Measurements from ENCODE around the gene PTK7.
"Not testable (repeated sequence)": the region's sequence is repeated elsewhere in the genome, so short reads cannot be mapped to it uniquely, and the experiment has no call there.

The PTK7 gene

GRCh38 chr6:43054206-43054943 lies 21.7 kb upstream of the PTK7 start:
- no peak for DNase-seq

- DNase-seq: no peak
Observed at GRCh38 chr6:43055966-43056365, 20.1 kb upstream of the PTK7 start.

- DNase-seq: no peak
Observed at GRCh38 chr6:43058531-43058930, 17.6 kb upstream of the PTK7 start.

GRCh38 chr6:43059168-43060033 lies 16.7 kb upstream of the PTK7 start, which contains the start of the genes KLC4 and MRPL2:
TSS of gene KLC4 (plus strand) at chr6:43059631. CDS start at chr6:43061336, 1,705 bp downstream.
TSS of gene MRPL2 (minus strand) at chr6:43059434. CDS start at chr6:43059381, 53 bp downstream.
- DNase-seq: peak; percentile 96

- no peak for DNase-seq
Observed at GRCh38 chr6:43060034-43060754, 15.9 kb upstream of the PTK7 start.

- DNase-seq: no peak
Observed at GRCh38 chr6:43060755-43061633, 15.1 kb upstream of the PTK7 start.

GRCh38 chr6:43061861-43062260 lies 14.3 kb upstream of the PTK7 start:
- no peak for DNase-seq

GRCh38 chr6:43062818-43063217 lies 13.3 kb upstream of the PTK7 start:
- no peak for DNase-seq

- DNase-seq: no peak
Observed at GRCh38 chr6:43070028-43070632, 6.0 kb upstream of the PTK7 start.

- no peak for DNase-seq
Observed at GRCh38 chr6:43074847-43075669, 1.1 kb upstream of the PTK7 start.

GRCh38 chr6:43076464-43077332 lies 584 bp downstream of the PTK7 start:
- peak; percentile 18 for DNase-seq

GRCh38 chr6:43077333-43077809 lies 1.3 kb downstream of the PTK7 start:
- no peak for DNase-seq

- DNase-seq: no peak
Observed at GRCh38 chr6:43077981-43078511, 1.9 kb downstream of the PTK7 start.

- DNase-seq: no peak
Observed at GRCh38 chr6:43078691-43079090, 2.6 kb downstream of the PTK7 start.

- DNase-seq: no peak
Observed at GRCh38 chr6:43081043-43081442, 4.9 kb downstream of the PTK7 start.

- not testable (repeated sequence) for DNase-seq
Observed at GRCh38 chr6:43081922-43082321, 5.8 kb downstream of the PTK7 start.

- DNase-seq: no peak
Observed at GRCh38 chr6:43082806-43083655, 6.9 kb downstream of the PTK7 start.

- DNase-seq: peak; percentile 38
Observed at GRCh38 chr6:43086022-43086658, 10.0 kb downstream of the PTK7 start.
